Measurements from ENCODE around the gene ZNRF1.

- TF ChIP-seq POLR2A (IDR thresholded peaks at IDR 0.05) = no peak
- no peak for TF ChIP-seq CTCF (IDR thresholded peaks at IDR 0.05)
Measured at GRCh38 chr16:75092777-75093176, 94.0 kb downstream of the ZNRF1 start.
